Measurements from ENCODE around the gene DLX3. TPM values are rescaled to one million over a fixed set of nuclear protein-coding genes. Genes with fewer than 3 reads are reported as not detected.

The DLX3 gene
- total and polyA plus RNA-seq, 4 donors = 0.17 to 1.3 (median 0.64) TPM

GRCh38 chr17:49975531-49975930 is 19.5 kb downstream of the DLX3 start:
- no peak overlapping the region for H3K4me3 ChIP-seq
- DNase-seq (no peak), ATAC-seq (ENCODE audit: insufficient read depth, low FRiP score) (no peak)
- no peak overlapping the region for H3K9ac ChIP-seq (ENCODE audit: insufficient read depth in 1 of 2, low read length in 2 of 2)
- H3K4me1 ChIP-seq (ENCODE audit: control insufficient read depth in 5 of 5, insufficient read depth in 5 of 5, low read length in 5 of 5) = peaks cover 0 to 13% (median 0%) of the 10 kb centered on the region in 5 donors
- no peak overlapping the region for H3K27ac ChIP-seq (ENCODE audit: low read depth in 1 of 2, low read length in 1 of 2)
- no peaks in the 10 kb centered on the region for H3K36me3 ChIP-seq (ENCODE audit: control insufficient read depth in 4 of 4, insufficient read depth in 4 of 4, low read length in 4 of 4)
- 78 to 85% methylated on average over 7 of the region's 7 CpGs for WGBS, 2 donors
- TF ChIP-seq CTCF (IDR thresholded peaks at IDR 0.05; ENCODE audit: control extremely low read depth, extremely low read depth) = no peak
- H3K27me3 ChIP-seq (ENCODE audit: control insufficient read depth in 3 of 3, insufficient read depth in 3 of 3, low read length in 2 of 3) = peaks cover 4 to 68% (median 57%) of the 10 kb centered on the region in 3 donors
- H3K9me3 ChIP-seq (ENCODE audit: control insufficient read depth in 4 of 4, insufficient read depth in 3 of 4, low read length in 3 of 4) = no peaks in the 10 kb centered on the region

GRCh38 chr17:49973271-49973615 is 21.8 kb downstream of the DLX3 start:
- Histone ChIP-seq H3K36me3 (ENCODE audit: control insufficient read depth in 4 of 4, insufficient read depth in 4 of 4, low read length in 4 of 4) (no peaks in the 10 kb centered on the region), H3K4me3 (no peak overlapping the region), H3K4me1 (ENCODE audit: control insufficient read depth in 5 of 5, insufficient read depth in 5 of 5, low read length in 5 of 5) (peaks cover 0 to 25% (median 4%) of the 10 kb centered on the region in 5 donors), H3K27ac (ENCODE audit: low read depth in 1 of 2, low read length in 1 of 2) (no peak overlapping the region), H3K27me3 (ENCODE audit: control insufficient read depth in 3 of 3, insufficient read depth in 3 of 3, low read length in 2 of 3) (peaks cover 4 to 83% (median 72%) of the 10 kb centered on the region in 3 donors), H3K9ac (ENCODE audit: insufficient read depth in 1 of 2, low read length in 2 of 2) (no peak overlapping the region), H3K9me3 (ENCODE audit: control insufficient read depth in 4 of 4, insufficient read depth in 3 of 4, low read length in 3 of 4) (no peaks in the 10 kb centered on the region)
- 17 to 43% methylated on average over 2 of the region's 2 CpGs for WGBS, 2 donors
- no peak for TF ChIP-seq CTCF (IDR thresholded peaks at IDR 0.05; ENCODE audit: control extremely low read depth, extremely low read depth)
- ATAC-seq (ENCODE audit: insufficient read depth, low FRiP score) (no peak), DNase-seq (no peak)

- peaks cover 4 to 84% (median 78%) of the 10 kb centered on the region in 3 donors for H3K27me3 ChIP-seq (ENCODE audit: control insufficient read depth in 3 of 3, insufficient read depth in 3 of 3, low read length in 2 of 3)
- H3K27ac ChIP-seq (ENCODE audit: low read depth in 1 of 2, low read length in 1 of 2) = no peak overlapping the region
- H3K9me3 ChIP-seq (ENCODE audit: control insufficient read depth in 4 of 4, insufficient read depth in 3 of 4, low read length in 3 of 4) = no peaks in the 10 kb centered on the region
- no peak for DNase-seq
- no peak for TF ChIP-seq CTCF (IDR thresholded peaks at IDR 0.05; ENCODE audit: control extremely low read depth, extremely low read depth)
- H3K36me3 ChIP-seq (ENCODE audit: control insufficient read depth in 4 of 4, insufficient read depth in 4 of 4, low read length in 4 of 4) = no peaks in the 10 kb centered on the region
- ATAC-seq (ENCODE audit: insufficient read depth, low FRiP score) = no peak
- H3K9ac ChIP-seq (ENCODE audit: insufficient read depth in 1 of 2, low read length in 2 of 2) = no peak overlapping the region
- 10 to 17% methylated on average over 52 to 57 of the region's 57 CpGs for WGBS, 2 donors
- peaks cover 0 to 28% (median 4%) of the 10 kb centered on the region in 5 donors for H3K4me1 ChIP-seq (ENCODE audit: control insufficient read depth in 5 of 5, insufficient read depth in 5 of 5, low read length in 5 of 5)
- H3K4me3 ChIP-seq = no peak overlapping the region
These were observed 22.3 kb downstream of the DLX3 start for GRCh38 chr17:49972486-49973270.
